Measurements from ENCODE around the gene C20orf173.

C20orf173 gene

GRCh38 chr20:35506179-35506578 lies 23.3 kb downstream of the C20orf173 start:
- no peak for FAIRE-seq

- no peak for FAIRE-seq
Measured at GRCh38 chr20:35504751-35505150, 24.7 kb downstream of the C20orf173 start.

- FAIRE-seq = no peak
Measured at GRCh38 chr20:35503841-35504561, 25.5 kb downstream of the C20orf173 start.

GRCh38 chr20:35503281-35503680 lies 26.2 kb downstream of the C20orf173 start:
- no peak for FAIRE-seq

GRCh38 chr20:35502352-35502751 lies 27.1 kb downstream of the C20orf173 start:
- no peak for FAIRE-seq

- FAIRE-seq = no peak
Measured at GRCh38 chr20:35499271-35499670, 30.2 kb downstream of the C20orf173 start.

- no peak for FAIRE-seq
Measured at GRCh38 chr20:35497780-35498189, 31.7 kb downstream of the C20orf173 start.

GRCh38 chr20:35497320-35497719 lies 32.1 kb downstream of the C20orf173 start:
- no peak for FAIRE-seq

GRCh38 chr20:35496481-35496880 lies 33.0 kb downstream of the C20orf173 start:
- no peak for FAIRE-seq

- no peak for FAIRE-seq
Measured at GRCh38 chr20:35492352-35492751, 37.1 kb downstream of the C20orf173 start.

- FAIRE-seq = no peak
Measured at GRCh38 chr20:35491823-35492222, 37.6 kb downstream of the C20orf173 start.

GRCh38 chr20:35490736-35491181 lies 38.7 kb downstream of the C20orf173 start:
- no peak for FAIRE-seq

GRCh38 chr20:35489717-35490116 lies 39.7 kb downstream of the C20orf173 start:
- FAIRE-seq = no peak

GRCh38 chr20:35487479-35487878 lies 42.0 kb downstream of the C20orf173 start:
- no peak for FAIRE-seq

GRCh38 chr20:35479798-35480197 lies 49.7 kb downstream of the C20orf173 start:
- no peak for FAIRE-seq

GRCh38 chr20:35478804-35479472 lies 50.5 kb downstream of the C20orf173 start:
- no peak for FAIRE-seq

Data from islet of Langerhans (tissue), 1 donor.